ENCODE measurements around the gene CYB5B. TPM values are rescaled to one million over a fixed set of nuclear protein-coding genes. Genes with fewer than 3 reads are reported as not detected.

CYB5B gene
- total RNA-seq, 1 experiment from 2014 or later, result 355 TPM

GRCh38 chr16:69481901-69482341, 57.5 kb downstream of the CYB5B start:
- ChIA-PET CTCF (no interaction called here), POLR2A (no interaction called here)
- peak overlapping the region; percentile 55 for H3K27ac Mint-ChIP-seq (ENCODE audit: unreplicated experiment)
- Histone ChIP-seq H3K27me3 (replicated peaks; ENCODE audit: control insufficient read depth, insufficient read depth, low read length) (no peaks in the 10 kb centered on the region), H3K9me3 (no peaks in the 10 kb centered on the region), H3K36me3 (ENCODE audit: control insufficient read depth, insufficient read depth, low read length) (no peaks in the 10 kb centered on the region), H3K4me1 (peaks cover 12% of the 10 kb centered on the region), H3K4me3 (ENCODE audit: low read depth, low read length) (no peak overlapping the region)
- H3K4me1 Mint-ChIP-seq (ENCODE audit: low read depth, unreplicated experiment), result peaks cover 19% of the 10 kb centered on the region
- intact Hi-C loops (cut with micrococcal nuclease; ENCODE audit: unreplicated experiment), result no loop called here
- peaks cover 26% of the 10 kb centered on the region for H3K36me3 Mint-ChIP-seq (ENCODE audit: insufficient read depth, unreplicated experiment)
- no peak overlapping the region for H3K4me3 Mint-ChIP-seq (ENCODE audit: unreplicated experiment)
- BruUV-seq (replicated peaks), result no TSS peak
- DNase-seq, result peak in 1 of 2 experiments; percentile 28
- H3K9me3 Mint-ChIP-seq (ENCODE audit: unreplicated experiment), result no peaks in the 10 kb centered on the region
- no peaks in the 10 kb centered on the region for H3K27me3 Mint-ChIP-seq (ENCODE audit: insufficient read depth, unreplicated experiment)
- no peak for TF ChIP-seq CTCF (IDR thresholded peaks at IDR 0.05; ENCODE audit: insufficient read depth in 1 of 2, low read depth in 1 of 2, low read length in 1 of 2, severe bottlenecking in 1 of 2, unreplicated experiment in 1 of 2)

GRCh38 chr16:69482410-69482991, 58.1 kb downstream of the CYB5B start:
- Histone ChIP-seq H3K4me1 (peaks cover 6% of the 10 kb centered on the region), H3K4me3 (ENCODE audit: low read depth, low read length) (no peak overlapping the region), H3K9me3 (no peaks in the 10 kb centered on the region), H3K36me3 (ENCODE audit: control insufficient read depth, insufficient read depth, low read length) (no peaks in the 10 kb centered on the region), H3K27me3 (replicated peaks; ENCODE audit: control insufficient read depth, insufficient read depth, low read length) (no peaks in the 10 kb centered on the region)
- ChIA-PET CTCF (no interaction called here), POLR2A (no interaction called here)
- Mint-ChIP-seq H3K36me3 (ENCODE audit: insufficient read depth, unreplicated experiment) (peaks cover 23% of the 10 kb centered on the region), H3K27ac (ENCODE audit: unreplicated experiment) (no peak overlapping the region), H3K27me3 (ENCODE audit: insufficient read depth, unreplicated experiment) (no peaks in the 10 kb centered on the region), H3K4me3 (ENCODE audit: unreplicated experiment) (no peak overlapping the region), H3K9me3 (ENCODE audit: unreplicated experiment) (no peaks in the 10 kb centered on the region), H3K4me1 (ENCODE audit: low read depth, unreplicated experiment) (peaks cover 13% of the 10 kb centered on the region)
- no TSS peak for BruUV-seq (replicated peaks)
- intact Hi-C loops (cut with micrococcal nuclease; ENCODE audit: unreplicated experiment), result no loop called here
- no peak for TF ChIP-seq CTCF (IDR thresholded peaks at IDR 0.05; ENCODE audit: insufficient read depth in 1 of 2, low read depth in 1 of 2, low read length in 1 of 2, severe bottlenecking in 1 of 2, unreplicated experiment in 1 of 2)
- DNase-seq, result peak in 1 of 2 experiments; percentile 23

- H3K27me3 Mint-ChIP-seq (ENCODE audit: insufficient read depth, unreplicated experiment), result no peaks in the 10 kb centered on the region
- intact Hi-C loops (cut with micrococcal nuclease; ENCODE audit: unreplicated experiment), result no loop called here
- no peaks in the 10 kb centered on the region for H3K4me1 ChIP-seq
- ChIA-PET POLR2A (no interaction called here), CTCF (no interaction called here)
- DNase-seq, result peak in 1 of 2 experiments; percentile 8
- H3K4me3 ChIP-seq (ENCODE audit: low read depth, low read length), result no peak overlapping the region
- no peak overlapping the region for H3K4me3 Mint-ChIP-seq (ENCODE audit: unreplicated experiment)
- no TSS peak for BruUV-seq (replicated peaks)
- H3K9me3 ChIP-seq, result no peaks in the 10 kb centered on the region
- no peaks in the 10 kb centered on the region for H3K36me3 ChIP-seq (ENCODE audit: control insufficient read depth, insufficient read depth, low read length)
- H3K36me3 Mint-ChIP-seq (ENCODE audit: insufficient read depth, unreplicated experiment), result peaks cover 23% of the 10 kb centered on the region
- no peak overlapping the region for H3K27ac Mint-ChIP-seq (ENCODE audit: unreplicated experiment)
- no peak for TF ChIP-seq CTCF (IDR thresholded peaks at IDR 0.05; ENCODE audit: insufficient read depth in 1 of 2, low read depth in 1 of 2, low read length in 1 of 2, severe bottlenecking in 1 of 2, unreplicated experiment in 1 of 2)
- H3K9me3 Mint-ChIP-seq (ENCODE audit: unreplicated experiment), result no peaks in the 10 kb centered on the region
- H3K4me1 Mint-ChIP-seq (ENCODE audit: low read depth, unreplicated experiment), result peaks cover 13% of the 10 kb centered on the region
- H3K27me3 ChIP-seq (replicated peaks; ENCODE audit: control insufficient read depth, insufficient read depth, low read length), result no peaks in the 10 kb centered on the region
Measured at GRCh38 chr16:69483611-69484010, 59.2 kb downstream of the CYB5B start.
